Articular chondrocyte of knee joint (primary cell): ENCODE measurements around the gene TEX44. TPM values are rescaled to one million over a fixed set of nuclear protein-coding genes. Genes with fewer than 3 reads are reported as not detected.

Experiments
- total RNA-seq: library from RNA; depleted of rRNA; stranded (reverse); fragments of >200 nt; gene quantifications from 2 replicates; pipeline ENCODE4 v1.2.3, GENCODE V29; 2012

Gene TEX44
- not detected in 2 replicates for total RNA-seq

DNA sequence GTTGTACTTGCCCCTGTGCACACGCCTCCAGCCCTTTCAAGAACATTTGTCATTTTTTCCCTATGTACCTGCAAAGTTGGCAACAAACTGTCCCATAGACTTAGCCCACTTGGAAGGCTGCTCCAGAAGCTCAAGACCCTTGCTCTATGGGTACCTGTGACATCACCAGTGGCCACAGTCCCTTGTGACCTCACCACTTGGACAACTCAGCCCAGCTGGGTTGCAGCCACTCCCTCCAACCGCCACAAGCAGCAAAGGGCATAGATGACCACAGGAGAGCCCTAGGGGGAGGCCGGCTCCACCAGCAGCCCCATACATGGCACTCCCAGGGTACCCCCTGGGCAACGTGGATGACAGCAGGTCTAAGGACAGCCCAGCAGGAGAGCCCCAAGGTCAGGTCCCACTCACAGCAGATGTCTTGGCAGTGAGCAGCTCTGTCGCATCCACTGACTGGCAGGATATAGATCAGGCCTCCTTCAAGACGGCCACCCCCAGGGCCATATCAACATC, at the start of gene TEX44:
Gene TEX44 (plus strand): TSS at position 229 of the 510 bp plus-strand sequence. CDS start 88 bp downstream, at position 317.

Other genes with a start within 250 kb of the TEX44 start
- gene B3GNT7, start 197.2 kb upstream of the TEX44 start, total RNA-seq: 0.43 and 0.78 TPM in 2 replicates
- 138 and 164 TPM in 2 replicates for gene NCL, start 128.4 kb upstream of the TEX44 start, total RNA-seq
- under 0.01 and 0.26 TPM in 2 replicates for gene NMUR1, start 62.4 kb upstream of the TEX44 start, total RNA-seq
- 966 and 1,086 TPM in 2 replicates for gene PTMA, start 115.7 kb downstream of the TEX44 start, total RNA-seq
- 17.6 and 19.5 TPM in 2 replicates for gene PDE6D, start 188.4 kb downstream of the TEX44 start, total RNA-seq
- 17.6 and 26.1 TPM in 2 replicates for gene COPS7B, start 193.6 kb downstream of the TEX44 start, total RNA-seq